ENCODE results near the gene DAAM2.

GRCh38 chr6:39816747-39817146, 24.6 kb downstream of the DAAM2 start:
- TF ChIP-seq POLR2A (IDR thresholded peaks at IDR 0.05) (no peak), CTCF (IDR thresholded peaks at IDR 0.05) (no peak)

Measured in prostate gland (tissue), 2 donors.